ENCODE measurements around the gene IGFBP6.

The IGFBP6 gene

GRCh38 chr12:53067993-53068770 lies 29.3 kb upstream of the IGFBP6 start:
- no peak for DNase-seq (ENCODE audit: low read depth)
- no peak overlapping the region for H3K4me3 ChIP-seq (ENCODE audit: low read depth, low read length)
- in situ Hi-C loops (cut with HindIII; ENCODE audit: low sequenced_read_pairs): loop anchor here (5.0 kb wide), 2 partner anchors 34 to 104 kb away; partner anchors contain the start of gene SOAT2
- TF ChIP-seq CTCF (IDR thresholded peaks at IDR 0.05; ENCODE audit: low read depth, low read length, missing control alignments): no peak

- no peak for DNase-seq (ENCODE audit: low read depth)
- TF ChIP-seq CTCF (IDR thresholded peaks at IDR 0.05; ENCODE audit: low read depth, low read length, missing control alignments): no peak
- in situ Hi-C loops (cut with HindIII; ENCODE audit: low sequenced_read_pairs): loop anchor here (5.0 kb wide), 2 partner anchors 33 to 103 kb away; partner anchors contain the start of gene SOAT2
- H3K4me3 ChIP-seq (ENCODE audit: low read depth, low read length): no peak overlapping the region
Observed at GRCh38 chr12:53068811-53069585, 28.5 kb upstream of the IGFBP6 start.

- TF ChIP-seq CTCF (IDR thresholded peaks at IDR 0.05; ENCODE audit: low read depth, low read length, missing control alignments): no peak
- no peak for DNase-seq (ENCODE audit: low read depth)
- in situ Hi-C loops (cut with HindIII; ENCODE audit: low sequenced_read_pairs): loop anchor here (5.0 to 10.0 kb wide), 3 partner anchors 32 to 125 kb away; partner anchors contain the start of gene SOAT2
- no peak overlapping the region for H3K4me3 ChIP-seq (ENCODE audit: low read depth, low read length)
Observed at GRCh38 chr12:53069621-53070410, 27.7 kb upstream of the IGFBP6 start.

GRCh38 chr12:53070877-53071492 lies 26.5 kb upstream of the IGFBP6 start:
- DNase-seq (ENCODE audit: low read depth): no peak
- no peak for TF ChIP-seq CTCF (IDR thresholded peaks at IDR 0.05; ENCODE audit: low read depth, low read length, missing control alignments)
- H3K4me3 ChIP-seq (ENCODE audit: low read depth, low read length): no peak overlapping the region
- in situ Hi-C loops (cut with HindIII; ENCODE audit: low sequenced_read_pairs): loop anchor here (10.0 kb wide), 1 partner anchor 124 kb away; no protein-coding TSS in a partner anchor

GRCh38 chr12:53071591-53072551 lies 25.6 kb upstream of the IGFBP6 start:
- DNase-seq (ENCODE audit: low read depth): no peak
- in situ Hi-C loops (cut with HindIII; ENCODE audit: low sequenced_read_pairs): loop anchor here (10.0 kb wide), 1 partner anchor 123 kb away; no protein-coding TSS in a partner anchor
- H3K4me3 ChIP-seq (ENCODE audit: low read depth, low read length): no peak overlapping the region
- peak; percentile 46 for TF ChIP-seq CTCF (IDR thresholded peaks at IDR 0.05; ENCODE audit: low read depth, low read length, missing control alignments)
